GM12878 (cell line): Measurements from ENCODE around the gene JADE2.

ENCODE experiments used
- CTCF ChIP-seq, 3 experiments: IDR thresholded peaks in 2 of 3; conservative IDR thresholded peaks in 1 of 3; 2 replicates each; pipeline ENCODE4 v1.5.1; 2011; ENCODE audit warnings: low read depth in 3 of 3, low read length in 3 of 3, mild to moderate bottlenecking in 3 of 3, control low read depth in 2 of 3, moderate library complexity in 2 of 3, inconsistent platforms in 1 of 3, mixed read lengths in 1 of 3; ENCODE audit not compliant: control insufficient read depth in 2 of 3, insufficient read depth in 1 of 3; ENCODE audit errors: extremely low read depth in 1 of 3
- POLR2A ChIP-seq: IDR thresholded peaks from 2 replicates; pipeline ENCODE4 v1.6.1; 2011; ENCODE audit warnings: low read depth, mild to moderate bottlenecking, low read length
- POLR2AphosphoS5 ChIP-seq: IDR thresholded peaks from 2 replicates; pipeline ENCODE4 v1.6.1; 2011; ENCODE audit warnings: mild to moderate bottlenecking, low read length, inconsistent platforms
- TBL1XR1 ChIP-seq: IDR thresholded peaks from 2 replicates; pipeline ENCODE4 v1.6.1; 2012; ENCODE audit warnings: low read depth, low read length, improper control_type of control experiment

- TF ChIP-seq TBL1XR1 (no peak), POLR2A (peak; percentile 25; the same call in 1 of the 2 replicates), CTCF (IDR thresholded peaks at IDR 0.05 in 2 of 3, conservative IDR thresholded peaks at IDR 0.05 in 1 of 3; ENCODE audit: control insufficient read depth in 2 of 3, extremely low read depth in 1 of 3, insufficient read depth in 1 of 3, low read depth in 3 of 3, low read length in 3 of 3) (peak; percentile 79 to 87 (median 81)), POLR2AphosphoS5 (0 out of 2 replicates have a peak, but pooled peaks have one; percentile 20)
These were observed 1.9 kb downstream of the JADE2 start for GRCh38 chr5:134527156-134527960.
